GM18520 (cell line): ENCODE results near the gene UBE2J2.

Source experiments
- ATAC-seq: cut with Tn5 transposase; IDR thresholded peaks from one replicate; pipeline ENCODE4 v1.9.1; 2021; ENCODE audit not compliant: unreplicated experiment

The UBE2J2 gene

GRCh38 chr1:1296070-1297061 lies 22.7 kb upstream of the UBE2J2 start:
- no peak for ATAC-seq

GRCh38 chr1:1295154-1295923 lies 21.7 kb upstream of the UBE2J2 start:
- no peak for ATAC-seq

GRCh38 chr1:1294250-1294890 lies 20.7 kb upstream of the UBE2J2 start:
- ATAC-seq: no peak

- no peak for ATAC-seq
These were observed 19.9 kb upstream of the UBE2J2 start for GRCh38 chr1:1293263-1294249.

GRCh38 chr1:1292851-1293250 lies 19.2 kb upstream of the UBE2J2 start:
- no peak for ATAC-seq

GRCh38 chr1:1292442-1292779 lies 18.8 kb upstream of the UBE2J2 start:
- ATAC-seq: no peak

GRCh38 chr1:1291548-1292441 lies 18.1 kb upstream of the UBE2J2 start:
- no peak for ATAC-seq

GRCh38 chr1:1291023-1291528 lies 17.4 kb upstream of the UBE2J2 start:
- ATAC-seq: no peak

- ATAC-seq: no peak
These were observed 16.6 kb upstream of the UBE2J2 start for GRCh38 chr1:1290238-1290731.

- ATAC-seq: no peak
These were observed 13.8 kb upstream of the UBE2J2 start for GRCh38 chr1:1287288-1288110.

- ATAC-seq: no peak
These were observed 12.9 kb upstream of the UBE2J2 start for GRCh38 chr1:1286313-1287261.

- no peak for ATAC-seq
These were observed 12.1 kb upstream of the UBE2J2 start for GRCh38 chr1:1285611-1286311.

- ATAC-seq: no peak
These were observed 11.5 kb upstream of the UBE2J2 start for GRCh38 chr1:1285102-1285571.

GRCh38 chr1:1284221-1285101 lies 10.8 kb upstream of the UBE2J2 start:
- no peak for ATAC-seq

GRCh38 chr1:1283821-1284220 lies 10.2 kb upstream of the UBE2J2 start:
- no peak for ATAC-seq
